SK-N-SH (cell line): Measurements from ENCODE around the gene BCR. TPM values are rescaled to one million over a fixed set of nuclear protein-coding genes. Genes with fewer than 3 reads are reported as not detected.

ENCODE experiments used
- CTCF ChIA-PET: fragments of 300-600, 350-600 bp; formaldehyde crosslinking; extraction: SDS; loops from one replicate; lab custom pipeline; 2021; lab: Yijun Ruan, JAX
- POLR2A ChIA-PET: fragments of 350-600 bp; sonication (Branson Sonifier 250); formaldehyde crosslinking; extraction: SDS; loops from one replicate; lab custom pipeline; 2020; ENCODE audit warnings: antibody characterized with exemption, inconsistent platforms; lab: Yijun Ruan, JAX
- DNase-seq: peaks from one replicate; pipeline ENCODE4 v3.0.0; 2012
- H2AFZ ChIP-seq: fragments of 200-600 bp; sonication (generic); 2 replicates; pipeline ENCODE4 v1.8.1; 2016; ENCODE audit warnings: antibody characterized with exemption, mild to moderate bottlenecking, low read depth
- H3F3A ChIP-seq: fragments of 200-600 bp; sonication (generic); replicated peaks from 2 replicates; pipeline ENCODE3; 2016; ENCODE audit warnings: antibody characterized with exemption, mild to moderate bottlenecking; ENCODE audit not compliant: insufficient read depth
- H3K27ac ChIP-seq, 2 experiments: fragments of 200-500 bp in 1 of 2; fragments of 200-600 bp in 1 of 2; sonication (Bioruptor generic) in 1 of 2; sonication (generic), shearing (Covaris generic) in 1 of 2; 2 replicates each; pipeline versions ENCODE4 v1.5.1 to v1.6.1; 2014 to 2016; ENCODE audit warnings: low read depth in 2 of 2, inconsistent platforms in 1 of 2, low read length in 1 of 2, mild to moderate bottlenecking in 1 of 2, mixed read lengths in 1 of 2
- H3K27me3 ChIP-seq: fragments of 200-600 bp; sonication (generic), shearing (Covaris generic); 2 replicates; pipeline ENCODE4 v1.6.1; 2016; ENCODE audit warnings: mixed run types; ENCODE audit not compliant: insufficient read depth
- H3K36me3 ChIP-seq, 2 experiments: fragments of 200-500 bp in 1 of 2; fragments of 200-600 bp in 1 of 2; sonication (Bioruptor generic) in 1 of 2; sonication (generic) in 1 of 2; replicated peaks in 1 of 2; 2 replicates each; pipeline versions ENCODE3 to v1.5.1; 2014 to 2016; ENCODE audit warnings: low read length in 1 of 2, mild to moderate bottlenecking in 1 of 2; ENCODE audit not compliant: insufficient read depth in 2 of 2, control insufficient read depth in 1 of 2
- H3K4me1 ChIP-seq, 2 experiments: fragments of 200-500 bp in 1 of 2; fragments of 200-600 bp in 1 of 2; sonication (Bioruptor generic) in 1 of 2; sonication (generic), shearing (Covaris generic) in 1 of 2; 2 replicates each; pipeline versions ENCODE4 v1.5.1 to v1.6.1; 2014 to 2016; ENCODE audit warnings: low read depth in 1 of 2, low read length in 1 of 2, mixed run types in 1 of 2; ENCODE audit not compliant: insufficient read depth in 2 of 2, control insufficient read depth in 1 of 2
- H3K4me2 ChIP-seq: fragments of 200-600 bp; sonication (generic), shearing (Covaris generic); 2 replicates; pipeline ENCODE4 v1.6.1; 2017; ENCODE audit warnings: mixed run types
- H3K4me3 ChIP-seq, 2 experiments: fragments of 200-500 bp in 1 of 2; fragments of 200-600 bp in 1 of 2; sonication (Bioruptor generic) in 1 of 2; sonication (generic), shearing (Covaris generic) in 1 of 2; 2 replicates each; pipeline versions ENCODE4 v1.5.1 to v1.8.1; 2014 to 2016; ENCODE audit warnings: low read depth in 2 of 2, inconsistent platforms in 1 of 2, low read length in 1 of 2, mild to moderate bottlenecking in 1 of 2, mixed read lengths in 1 of 2, moderate library complexity in 1 of 2
- H3K79me2 ChIP-seq: fragments of 200-600 bp; sonication (generic); 2 replicates; pipeline ENCODE4 v1.8.1; 2017; ENCODE audit warnings: mild to moderate bottlenecking; ENCODE audit not compliant: insufficient read depth
- H3K9ac ChIP-seq: fragments of 200-600 bp; sonication (generic); 2 replicates; pipeline ENCODE4 v1.6.1; 2017; ENCODE audit warnings: mixed run types
- H3K9me2 ChIP-seq: fragments of 200-600 bp; sonication (generic); 2 replicates; pipeline ENCODE4 v1.6.1; 2017; ENCODE audit warnings: mixed run types
- H3K9me3 ChIP-seq: fragments of 200-600 bp; sonication (generic); 2 replicates; pipeline ENCODE4 v1.6.1; 2017; ENCODE audit warnings: mixed run types, mild to moderate bottlenecking, moderate library complexity
- H4K20me1 ChIP-seq: fragments of 200-600 bp; sonication (generic); 2 replicates; pipeline ENCODE4 v1.6.1; 2017; ENCODE audit warnings: mild to moderate bottlenecking, mixed run types; ENCODE audit not compliant: insufficient read depth
- CTCF ChIP-seq: fragments of 200-600 bp; sonication (generic); IDR thresholded peaks from 2 replicates; pipeline ENCODE4 v1.6.1; 2017; ENCODE audit warnings: antibody characterized with exemption, mild to moderate bottlenecking, moderate library complexity
- EP300 ChIP-seq, 2 experiments: IDR thresholded peaks; 2 replicates each; pipeline versions ENCODE4 v1.4.0 to v1.6.1; 2012; ENCODE audit warnings: borderline replicate concordance in 1 of 2, low read depth in 1 of 2, low read length in 1 of 2
- FOXM1 ChIP-seq: IDR thresholded peaks from 2 replicates; pipeline ENCODE4 v1.4.0; 2012; ENCODE audit warnings: low read depth, mild to moderate bottlenecking
- MEF2A ChIP-seq: IDR thresholded peaks from 2 replicates; pipeline ENCODE4 v1.4.0; 2012; ENCODE audit warnings: low read depth, borderline replicate concordance
- MXI1 ChIP-seq: IDR thresholded peaks from 2 replicates; pipeline ENCODE4 v1.6.1; 2012; ENCODE audit warnings: mild to moderate bottlenecking, low read depth, low read length, improper control_type of control experiment
- NRF1 ChIP-seq: IDR thresholded peaks from 2 replicates; pipeline ENCODE4 v1.6.1; 2012; ENCODE audit warnings: low read depth, mild to moderate bottlenecking, low read length
- PBX3 ChIP-seq: IDR thresholded peaks from 2 replicates; pipeline ENCODE4; 2012
- POLR2AphosphoS5 ChIP-seq: IDR thresholded peaks from 2 replicates; pipeline ENCODE4 v1.6.1; 2012; ENCODE audit warnings: low read depth, low read length
- RXRA ChIP-seq: IDR thresholded peaks from 2 replicates; pipeline ENCODE4 v1.4.0; 2012; ENCODE audit warnings: low read depth, mild to moderate bottlenecking, borderline replicate concordance
- SMC3 ChIP-seq: IDR thresholded peaks from 2 replicates; pipeline ENCODE4 v1.6.1; 2012; ENCODE audit warnings: low read depth, low read length, improper control_type of control experiment
- YY1 ChIP-seq: IDR thresholded peaks from 2 replicates; pipeline ENCODE4 v1.4.0; 2012; ENCODE audit warnings: low read depth, mild to moderate bottlenecking
- WGBS: methylation state at CpG from one replicate; pipeline ENCODE4 v1.1.6; 2017; ENCODE audit warnings: low lambda C conversion rate; 5-methylcytosine and 5-hydroxymethylcytosine counted together
- polyA plus RNA-seq, 3 experiments: library from polyadenylated mRNA; depleted of rRNA; stranded (reverse); fragments of >200 nt; gene quantifications; 2 replicates each; pipeline ENCODE4 v1.2.3, GENCODE V29; 2012
- TF ChIP-seq, protein P1 (sequence below): IDR thresholded peaks from 2 replicates; pipeline ENCODE4 v1.4.0; 2012; ENCODE audit warnings: low read depth

BCR gene
- polyA plus RNA-seq, 1 of the 3 experiments (the other 2 are of a cell fraction): 50.9 TPM

GRCh38 chr22:23137905-23138561 is 42.3 kb upstream of the BCR start:
- Histone ChIP-seq H3K9me3 (no peaks in the 10 kb centered on the region), H3K9me2 (no peaks in the 10 kb centered on the region), H3K27me3 (no peaks in the 10 kb centered on the region), H3F3A (no peaks in the 10 kb centered on the region), H3K4me2 (no peak overlapping the region), H3K4me1 (peaks cover 6 to 9% of the 10 kb centered on the region in 2 experiments; a peak in 1 of 4 replicates), H2AFZ (no peak overlapping the region), H3K36me3 (no peaks in the 10 kb centered on the region), H3K79me2 (no peaks in the 10 kb centered on the region), H3K4me3 (no peak overlapping the region)
- WGBS: 78% methylated on average over 5 of the region's 5 CpGs
- ChIA-PET CTCF (interaction anchor here (0.9 to 13.2 kb wide), 5 partner anchors 10 to 453 kb away, joined by 3 to 397 read pairs (median 11); no protein-coding TSS in a partner anchor), POLR2A (no interaction called here)
- TF ChIP-seq SMC3 (no peak), CTCF (no peak), RXRA (no peak), PBX3 (no peak), YY1 (no peak), EP300 (IDR thresholded peaks at IDR 0.05; ENCODE audit: borderline replicate concordance in 1 of 2, low read depth in 1 of 2, low read length in 1 of 2) (no peak), NRF1 (no peak)
- TF ChIP-seq, all 33 proteins: peak for 0
- H3K9ac ChIP-seq: no peak overlapping the region
- DNase-seq: no peak
- H4K20me1 ChIP-seq: no peaks in the 10 kb centered on the region
- H3K27ac ChIP-seq: no peak overlapping the region

DNA sequence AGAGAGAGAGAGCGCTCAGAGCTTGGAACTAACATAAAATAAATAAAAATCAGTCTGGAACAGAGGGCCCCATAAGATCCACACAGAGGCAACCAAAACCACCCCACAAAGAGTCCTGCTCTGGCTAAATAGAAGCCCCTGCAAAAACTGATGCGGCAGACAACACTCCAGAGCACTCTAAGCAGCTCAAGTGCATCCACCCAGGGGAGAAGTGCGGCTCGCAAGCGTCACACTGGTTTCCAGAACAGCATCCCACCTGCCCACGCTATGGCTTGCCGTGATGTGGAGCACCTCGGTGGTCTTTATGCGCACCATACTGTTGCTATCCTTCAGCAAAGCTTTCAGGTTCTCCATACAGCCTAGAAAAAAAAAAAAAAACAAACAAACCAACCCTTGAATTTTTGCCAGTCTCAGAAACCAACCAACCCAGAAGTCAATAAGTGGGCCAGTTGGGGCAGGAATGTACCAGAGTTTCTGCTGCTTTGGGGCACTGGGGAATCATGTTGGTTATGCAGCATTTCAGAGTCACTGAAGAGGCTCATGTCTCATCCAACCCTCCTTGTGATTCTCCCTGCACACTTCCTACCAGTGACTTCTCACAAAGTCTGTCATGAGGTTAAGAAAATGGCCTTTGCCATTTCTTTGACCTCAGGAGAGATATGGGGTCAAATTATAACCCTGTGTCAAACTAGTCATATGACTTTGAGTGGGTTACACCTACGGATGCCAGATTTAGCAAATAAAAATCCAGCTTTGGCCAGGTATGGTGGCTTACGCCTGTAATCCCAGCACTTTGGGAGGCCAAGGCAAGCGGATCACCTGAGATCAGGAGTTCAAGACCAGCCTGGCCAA is 41.5 kb upstream of the BCR start:
- Histone ChIP-seq H3K4me2 (no peak overlapping the region), H3K27me3 (no peaks in the 10 kb centered on the region), H3K79me2 (no peaks in the 10 kb centered on the region), H3K4me1 (peaks cover 6 to 9% of the 10 kb centered on the region in 2 experiments; a peak in 1 of 4 replicates), H3K4me3 (no peak overlapping the region), H3K27ac (no peak overlapping the region), H2AFZ (no peak overlapping the region), H3F3A (no peaks in the 10 kb centered on the region), H3K9ac (no peak overlapping the region), H4K20me1 (no peaks in the 10 kb centered on the region), H3K9me3 (no peaks in the 10 kb centered on the region), H3K9me2 (no peaks in the 10 kb centered on the region), H3K36me3 (no peaks in the 10 kb centered on the region)
- ChIA-PET POLR2A (no interaction called here), CTCF (interaction anchor here (0.9 to 13.2 kb wide), 5 partner anchors 10 to 452 kb away, joined by 3 to 397 read pairs (median 21); no protein-coding TSS in a partner anchor)
- no peak for DNase-seq
- TF ChIP-seq POLR2AphosphoS5: no peak
- TF ChIP-seq MXI1: no peak
- no peak for TF ChIP-seq PBX3
- no peak for TF ChIP-seq MEF2A
- TF ChIP-seq, protein P1, sequence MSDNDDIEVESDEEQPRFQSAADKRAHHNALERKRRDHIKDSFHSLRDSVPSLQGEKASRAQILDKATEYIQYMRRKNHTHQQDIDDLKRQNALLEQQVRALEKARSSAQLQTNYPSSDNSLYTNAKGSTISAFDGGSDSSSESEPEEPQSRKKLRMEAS: no peak
- TF ChIP-seq FOXM1: no peak
- WGBS: 91% methylated on average over 9 of the region's 12 CpGs
